ENCODE results near the gene SELENOI.
"Not testable (repeated sequence)": the region's sequence is repeated elsewhere in the genome, so short reads cannot be mapped to it uniquely, and the experiment has no call there.

The SELENOI gene

DNA sequence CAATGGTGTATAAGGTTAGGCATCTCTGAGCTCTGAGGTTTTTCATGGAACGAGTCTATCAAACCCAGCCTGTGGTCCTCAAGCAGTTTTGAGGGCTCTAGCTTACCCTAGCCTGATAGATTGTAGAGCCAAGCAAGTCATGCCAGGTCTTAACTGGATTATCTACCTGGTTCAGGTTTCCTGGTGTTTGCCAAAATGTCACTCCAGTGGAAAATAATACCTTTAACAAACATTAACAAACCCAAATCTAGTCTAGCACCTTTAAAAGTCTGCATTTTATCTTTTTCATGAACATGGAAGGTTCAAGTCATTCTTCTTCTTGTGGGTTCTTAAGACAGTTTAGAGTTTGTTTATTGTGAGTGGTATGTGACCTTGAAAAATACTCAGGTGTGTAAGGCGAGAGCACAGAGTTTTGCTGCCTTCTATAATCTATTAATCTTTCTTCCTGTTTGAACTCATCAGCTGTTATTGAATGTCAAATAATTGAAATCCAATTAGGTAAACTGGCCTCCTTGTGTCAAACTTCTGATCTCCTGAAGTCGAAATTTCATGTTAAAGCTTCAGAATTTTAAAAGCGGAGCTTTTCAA lies 14.0 kb downstream of the SELENOI start:
- DNase-seq (ENCODE audit: low read depth): no peak

DNA sequence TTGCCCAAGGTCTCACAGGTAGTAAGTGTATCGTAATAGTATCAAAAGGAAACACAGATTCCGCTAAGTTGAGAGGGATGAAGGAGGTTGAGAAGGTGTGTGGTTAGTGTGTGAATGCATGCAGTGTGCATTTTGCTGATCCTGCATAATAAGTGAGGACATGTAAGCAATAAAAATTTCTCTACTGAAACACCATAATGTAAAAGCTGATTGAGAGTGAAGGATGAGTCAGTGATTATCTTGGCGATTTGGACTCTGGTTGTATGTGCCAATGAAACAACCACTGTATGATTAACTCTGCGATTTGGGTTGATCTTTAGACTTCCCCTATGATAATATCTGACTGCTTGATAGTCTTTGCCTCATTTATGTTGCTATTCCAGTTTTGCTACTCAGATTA lies 17.4 kb downstream of the SELENOI start:
- no peak for DNase-seq (ENCODE audit: low read depth)

- no peak for DNase-seq (ENCODE audit: low read depth)
Measured at GRCh38 chr2:26363958-26364357, 18.0 kb downstream of the SELENOI start.

- DNase-seq (ENCODE audit: low read depth): no peak
Measured at GRCh38 chr2:26364669-26365068, 18.7 kb downstream of the SELENOI start.

DNA sequence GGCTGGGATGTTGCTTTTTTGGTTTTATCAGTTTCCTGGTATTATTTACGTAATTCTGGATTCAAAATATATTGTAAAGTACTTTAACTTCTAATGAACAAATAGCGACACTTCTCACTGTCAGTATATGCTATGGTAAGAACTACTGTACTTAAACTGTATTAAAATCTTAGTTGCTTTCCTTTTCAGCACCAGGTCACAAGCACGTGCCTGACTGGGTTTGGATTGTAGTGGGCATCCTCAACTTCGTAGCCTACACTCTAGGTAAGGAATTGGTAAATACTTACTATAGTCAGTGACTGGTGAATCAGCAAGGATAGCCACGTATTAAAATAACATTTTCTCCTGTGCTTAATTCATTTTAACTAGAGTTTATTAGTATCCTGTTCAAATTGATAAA lies 21.0 kb downstream of the SELENOI start:
- DNase-seq (ENCODE audit: low read depth): no peak

DNA sequence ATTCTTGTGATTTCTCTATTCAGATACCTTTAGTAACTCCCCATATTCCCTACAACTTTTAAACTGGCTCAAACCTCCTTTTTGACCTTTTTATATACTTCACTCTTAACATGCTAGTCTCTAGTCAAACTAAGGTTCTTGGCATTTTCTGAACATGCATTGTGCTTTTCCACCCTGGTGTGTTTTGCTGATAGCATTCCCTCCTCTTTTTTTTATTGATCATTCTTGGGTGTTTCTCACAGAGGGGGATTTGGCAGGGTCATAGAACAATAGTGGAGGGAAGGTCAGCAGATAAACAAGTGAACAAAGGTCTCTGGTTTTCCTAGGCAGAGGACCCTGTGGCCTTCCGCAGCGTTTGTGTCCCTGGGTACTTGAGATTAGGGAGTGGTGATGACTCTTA lies 23.7 kb downstream of the SELENOI start:
- not testable (repeated sequence) for DNase-seq (ENCODE audit: low read depth)

DNA sequence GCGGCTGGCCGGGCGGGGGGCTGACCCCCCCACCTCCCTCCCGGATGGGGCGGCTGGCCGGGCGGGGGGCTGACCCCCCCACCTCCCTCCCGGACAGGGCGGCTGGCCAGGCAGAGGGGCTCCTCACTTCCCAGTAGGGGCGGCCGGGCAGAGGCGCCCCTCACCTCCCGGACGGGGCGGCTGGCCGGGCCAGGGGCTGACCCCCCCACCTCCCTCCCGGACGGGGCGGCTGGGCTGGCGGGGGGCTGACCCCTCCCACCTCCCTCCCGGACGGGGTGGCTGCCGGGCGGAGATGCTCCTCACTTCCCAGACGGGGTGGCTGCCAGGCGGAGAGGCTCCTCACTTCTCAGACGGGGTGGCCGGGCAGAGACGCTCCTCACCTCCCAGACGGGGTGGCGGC lies 25.0 kb downstream of the SELENOI start:
- DNase-seq (ENCODE audit: low read depth): not testable (repeated sequence)

DNA sequence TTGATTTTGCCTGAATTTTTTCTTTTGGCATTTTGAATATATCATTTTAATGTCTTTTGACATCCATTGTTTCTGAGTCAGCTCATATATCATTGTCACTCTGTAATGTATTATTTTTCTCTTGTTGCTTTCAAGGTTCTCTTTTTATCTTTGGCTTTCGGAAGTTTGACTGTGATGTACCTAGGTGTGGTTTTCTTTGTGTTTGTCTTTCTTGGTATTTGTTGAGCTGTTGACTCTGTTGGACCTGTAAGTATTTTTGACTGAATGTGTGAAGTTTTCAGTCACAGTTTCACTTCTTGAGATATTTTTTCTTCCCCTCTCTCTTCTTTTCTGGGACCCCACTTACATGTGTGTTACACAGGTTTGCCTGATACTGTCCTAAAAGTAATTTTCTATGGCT lies 30.9 kb downstream of the SELENOI start:
- DNase-seq (ENCODE audit: low read depth): no peak

DNA sequence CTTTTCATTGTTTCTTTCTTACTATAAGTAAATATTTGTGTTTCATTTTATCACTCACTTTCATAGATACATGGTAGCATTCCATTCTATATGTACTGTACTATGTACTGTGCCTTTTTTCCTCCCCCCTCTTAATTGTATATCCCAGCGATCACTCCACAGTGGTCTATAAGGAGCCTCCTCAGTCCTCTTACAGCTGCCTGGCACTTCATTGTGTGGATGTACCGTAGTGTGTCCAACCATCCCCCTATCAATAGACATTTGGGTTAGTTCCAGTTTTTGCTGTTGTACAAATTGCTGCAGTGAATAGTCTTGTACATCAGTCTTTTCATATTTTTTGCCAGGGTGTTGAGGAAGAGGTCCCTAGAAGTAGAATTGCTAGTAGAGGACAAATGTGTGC lies 34.3 kb downstream of the SELENOI start:
- DNase-seq (ENCODE audit: low read depth): no peak

- DNase-seq (ENCODE audit: low read depth): no peak
Measured at GRCh38 chr2:26382564-26382963, 36.6 kb downstream of the SELENOI start.

GRCh38 chr2:26384183-26384582 lies 38.2 kb downstream of the SELENOI start:
- no peak for DNase-seq (ENCODE audit: low read depth)

DNA sequence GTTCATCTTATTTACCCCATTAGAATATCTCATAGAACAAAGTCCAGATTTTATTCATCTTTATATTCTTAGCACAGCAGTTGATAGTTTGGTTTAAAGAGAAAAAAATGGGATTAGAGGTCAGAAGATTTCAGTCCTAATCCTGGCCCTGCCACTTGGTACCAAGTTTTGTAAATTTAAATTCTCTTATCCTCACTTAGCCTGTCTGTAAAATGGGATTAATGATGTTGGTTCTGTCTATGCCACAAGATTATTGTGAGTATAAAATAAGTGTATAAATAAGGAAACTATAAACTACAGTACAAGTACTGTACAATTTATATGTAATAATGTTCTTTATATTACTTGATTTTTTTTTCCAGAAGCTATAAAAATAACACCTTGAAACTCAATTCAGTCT lies 38.7 kb downstream of the SELENOI start:
- no peak for DNase-seq (ENCODE audit: low read depth)

GRCh38 chr2:26387189-26387588 lies 41.2 kb downstream of the SELENOI start:
- no peak for DNase-seq (ENCODE audit: low read depth)

GRCh38 chr2:26394694-26395093 lies 48.8 kb downstream of the SELENOI start:
- DNase-seq (ENCODE audit: low read depth): no peak

GRCh38 chr2:26395394-26395793 lies 49.5 kb downstream of the SELENOI start:
- no peak for DNase-seq (ENCODE audit: low read depth)

- DNase-seq (ENCODE audit: low read depth): no peak
Measured at GRCh38 chr2:26396734-26397298, 50.9 kb downstream of the SELENOI start.

GRCh38 chr2:26399771-26400376 lies 53.9 kb downstream of the SELENOI start:
- DNase-seq (ENCODE audit: low read depth): no peak

GRCh38 chr2:26400723-26401122 lies 54.8 kb downstream of the SELENOI start:
- no peak for DNase-seq (ENCODE audit: low read depth)

DNA sequence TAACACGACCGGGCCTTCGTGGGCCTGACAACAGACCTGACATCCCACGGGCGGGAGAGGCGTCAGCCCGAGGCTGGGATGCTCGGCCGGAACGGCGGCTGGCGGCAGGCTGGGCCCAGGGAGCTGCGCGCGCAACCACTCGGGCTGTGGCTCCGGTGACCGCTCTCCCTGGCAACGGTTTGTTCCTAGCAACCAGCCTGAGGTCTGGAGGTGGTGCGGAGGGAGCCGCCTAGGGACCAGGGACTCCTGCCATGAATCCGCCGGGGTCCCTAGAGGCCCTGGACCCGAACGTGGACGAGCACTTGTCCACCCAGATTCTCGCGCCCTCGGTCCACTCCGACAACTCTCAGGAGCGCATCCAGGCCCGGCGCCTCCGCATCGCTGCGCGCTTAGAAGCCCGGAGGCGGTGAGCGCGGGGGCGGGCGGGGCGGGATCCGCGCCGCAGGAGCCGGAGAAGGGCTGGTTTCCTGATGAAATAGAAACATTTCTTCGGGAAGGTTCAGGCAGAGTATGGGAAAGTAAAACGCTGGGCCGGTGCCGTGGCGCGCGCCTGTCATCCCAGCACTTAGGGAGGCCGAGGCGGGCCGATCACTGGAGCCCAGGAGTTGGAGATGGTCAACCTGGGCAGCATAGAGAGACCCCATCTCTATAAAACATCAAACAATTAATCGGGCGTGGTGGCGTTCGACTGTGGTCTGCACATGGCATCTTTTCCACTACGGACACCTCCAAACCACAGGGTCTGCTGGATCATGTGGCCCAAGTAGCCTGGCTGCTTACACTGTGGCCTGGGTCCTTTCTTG lies 56.0 kb downstream of the SELENOI start, which contains the start of gene DRC1:
DRC1 (plus strand) TSS at position 182 of the 803 bp plus-strand sequence; CDS start at position 252, 70 bp downstream.
- no peak for DNase-seq (ENCODE audit: low read depth)

DNA sequence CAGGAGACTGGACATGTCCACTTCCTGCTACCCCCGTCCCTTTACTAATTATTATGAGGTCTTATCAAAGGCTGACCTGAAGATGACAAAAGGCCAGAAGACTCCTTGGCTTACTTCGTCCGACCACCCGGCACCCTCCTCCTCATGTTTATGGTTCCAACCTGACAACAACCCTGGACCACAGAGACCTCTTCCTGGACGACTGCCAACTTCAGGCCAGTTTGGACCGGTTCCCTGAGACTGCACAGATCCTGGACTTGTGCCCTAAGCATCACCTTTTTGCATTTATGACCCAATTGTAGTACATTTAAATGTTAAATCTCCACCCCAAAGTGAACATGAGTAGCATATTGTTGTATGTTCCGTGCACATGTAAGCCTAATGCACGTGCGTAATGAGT lies 61.6 kb downstream of the SELENOI start:
- DNase-seq (ENCODE audit: low read depth): no peak

- no peak for DNase-seq (ENCODE audit: low read depth)
Measured at GRCh38 chr2:26409785-26410184, 63.8 kb downstream of the SELENOI start.

GRCh38 chr2:26410764-26411243 lies 64.9 kb downstream of the SELENOI start:
- no peak for DNase-seq (ENCODE audit: low read depth)

- no peak for DNase-seq (ENCODE audit: low read depth)
Measured at GRCh38 chr2:26411419-26411818, 65.5 kb downstream of the SELENOI start.
